HG02588 (cell line): ENCODE data around the gene SNCG.
"Not testable (repeated sequence)": the region's sequence is repeated elsewhere in the genome, so short reads cannot be mapped to it uniquely, and the experiment has no call there.

Experiments
- ATAC-seq: cut with Tn5 transposase; IDR thresholded peaks from one replicate; pipeline ENCODE4 v1.9.1; 2021; ENCODE audit warnings: mild to moderate bottlenecking, moderate library complexity; ENCODE audit not compliant: unreplicated experiment

Gene SNCG

GRCh38 chr10:86972613-86973380 lies 14.4 kb downstream of the SNCG start:
- ATAC-seq = no peak

GRCh38 chr10:86974484-86974883 lies 16.1 kb downstream of the SNCG start:
- no peak for ATAC-seq

GRCh38 chr10:86976362-86977056 lies 18.1 kb downstream of the SNCG start:
- ATAC-seq = no peak

GRCh38 chr10:86978457-86978856 lies 20.1 kb downstream of the SNCG start:
- not testable (repeated sequence) for ATAC-seq

GRCh38 chr10:86979296-86979818 lies 21.0 kb downstream of the SNCG start:
- no peak for ATAC-seq

- no peak for ATAC-seq
These were observed 21.6 kb downstream of the SNCG start for GRCh38 chr10:86979977-86980448.

GRCh38 chr10:86981020-86981419 lies 22.6 kb downstream of the SNCG start:
- not testable (repeated sequence) for ATAC-seq

- ATAC-seq = no peak
These were observed 23.3 kb downstream of the SNCG start for GRCh38 chr10:86981716-86982115.

GRCh38 chr10:86984498-86984897 lies 26.1 kb downstream of the SNCG start:
- not testable (repeated sequence) for ATAC-seq

GRCh38 chr10:86988520-86988919 lies 30.1 kb downstream of the SNCG start:
- ATAC-seq = no peak

GRCh38 chr10:86991362-86991761 lies 33.0 kb downstream of the SNCG start:
- ATAC-seq = not testable (repeated sequence)

- no peak for ATAC-seq
These were observed 34.1 kb downstream of the SNCG start for GRCh38 chr10:86992456-86992855.

- ATAC-seq = no peak
These were observed 34.5 kb downstream of the SNCG start for GRCh38 chr10:86992929-86993328.

- not testable (repeated sequence) for ATAC-seq
These were observed 41.5 kb downstream of the SNCG start for GRCh38 chr10:86999802-87000403.

GRCh38 chr10:87000491-87000890 lies 42.1 kb downstream of the SNCG start:
- ATAC-seq = no peak

- ATAC-seq = not testable (repeated sequence)
These were observed 48.7 kb downstream of the SNCG start for GRCh38 chr10:87007124-87007523.

GRCh38 chr10:87007674-87008073 lies 49.3 kb downstream of the SNCG start:
- ATAC-seq = not testable (repeated sequence)

GRCh38 chr10:87008303-87008702 lies 49.9 kb downstream of the SNCG start:
- ATAC-seq = not testable (repeated sequence)

- ATAC-seq = not testable (repeated sequence)
These were observed 50.8 kb downstream of the SNCG start for GRCh38 chr10:87009134-87009696.
